NCI-H1105 (cell line): ENCODE data around the gene ONECUT3.

Experiments
- DNase-seq: peaks from one replicate; lab custom pipeline; 2025; lab: John Stamatoyannopoulos, UW

Gene ONECUT3

DNA sequence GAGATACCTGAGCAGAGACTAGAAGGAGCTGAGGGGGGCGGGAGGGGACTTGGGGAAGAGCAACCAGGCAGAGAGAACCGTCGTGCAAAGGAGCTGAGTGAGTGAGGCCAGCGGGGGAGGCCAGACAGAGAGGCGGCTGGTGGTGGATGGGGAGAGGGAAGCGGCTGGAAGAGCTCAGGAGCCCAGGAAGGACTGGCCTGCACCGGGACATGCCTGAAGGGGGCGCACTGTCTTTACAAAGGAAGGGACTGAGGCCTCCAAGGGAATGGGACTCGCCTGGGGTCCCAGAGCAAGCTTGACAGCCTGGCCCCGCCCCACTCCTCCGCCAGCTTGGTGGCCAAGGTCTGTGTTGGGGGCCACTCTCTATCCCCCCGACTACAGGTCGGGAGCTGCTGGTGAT lies 14.9 kb downstream of the ONECUT3 start:
- DNase-seq: no peak

DNA sequence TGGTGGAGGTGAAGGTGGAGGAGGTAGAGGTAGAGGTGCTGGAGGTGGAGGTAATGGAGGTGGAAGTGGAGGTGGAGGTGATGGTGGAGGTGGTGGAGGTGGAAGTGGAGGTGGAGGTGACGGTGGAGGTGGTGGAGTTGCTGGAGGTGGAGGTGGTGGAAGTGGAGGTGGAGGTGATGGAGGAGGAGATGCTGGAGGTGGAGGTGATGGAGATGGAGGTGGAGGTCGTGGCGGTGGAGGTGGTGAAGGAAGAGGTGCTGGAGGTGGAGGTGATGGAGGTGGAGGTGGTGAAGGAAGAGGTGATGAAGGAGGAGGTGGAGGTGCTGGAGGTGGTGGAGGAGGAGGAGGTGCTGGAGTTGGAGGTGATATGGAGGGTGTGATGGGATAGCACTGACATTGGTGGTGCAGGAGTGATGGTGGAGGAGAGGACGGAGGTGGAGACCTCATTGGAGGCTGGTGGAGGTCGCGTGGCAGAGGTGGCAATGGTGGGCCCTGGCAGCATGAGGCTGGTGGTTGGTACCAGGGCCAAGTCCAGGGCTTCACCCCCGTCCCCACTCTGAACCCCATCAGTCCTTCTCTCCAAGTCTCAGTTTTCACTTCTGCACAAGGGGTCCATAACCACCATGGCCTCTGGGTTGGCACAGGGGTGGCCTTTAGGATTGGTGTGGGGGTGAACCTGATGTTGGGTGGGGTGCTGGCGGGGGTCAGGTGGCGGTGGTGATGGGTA lies 15.8 kb downstream of the ONECUT3 start:
- DNase-seq: no peak

DNA sequence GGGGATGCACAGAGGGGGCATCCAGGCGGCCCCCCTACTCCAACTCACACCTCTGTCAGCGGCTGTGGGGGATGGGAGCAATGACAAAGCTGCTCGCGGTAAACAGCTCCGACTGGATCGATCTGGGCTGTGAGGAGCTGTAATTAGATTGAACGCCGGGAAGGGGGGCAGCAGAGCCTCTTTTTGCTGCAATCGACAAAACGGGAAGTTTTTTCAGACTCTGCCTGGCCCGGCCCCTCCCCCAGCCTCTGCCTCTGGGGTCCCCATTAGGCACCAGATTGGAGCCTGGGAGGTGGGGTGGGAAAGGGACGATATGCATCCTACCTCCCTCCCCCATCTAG lies 16.3 kb downstream of the ONECUT3 start:
- DNase-seq: no peak

DNA sequence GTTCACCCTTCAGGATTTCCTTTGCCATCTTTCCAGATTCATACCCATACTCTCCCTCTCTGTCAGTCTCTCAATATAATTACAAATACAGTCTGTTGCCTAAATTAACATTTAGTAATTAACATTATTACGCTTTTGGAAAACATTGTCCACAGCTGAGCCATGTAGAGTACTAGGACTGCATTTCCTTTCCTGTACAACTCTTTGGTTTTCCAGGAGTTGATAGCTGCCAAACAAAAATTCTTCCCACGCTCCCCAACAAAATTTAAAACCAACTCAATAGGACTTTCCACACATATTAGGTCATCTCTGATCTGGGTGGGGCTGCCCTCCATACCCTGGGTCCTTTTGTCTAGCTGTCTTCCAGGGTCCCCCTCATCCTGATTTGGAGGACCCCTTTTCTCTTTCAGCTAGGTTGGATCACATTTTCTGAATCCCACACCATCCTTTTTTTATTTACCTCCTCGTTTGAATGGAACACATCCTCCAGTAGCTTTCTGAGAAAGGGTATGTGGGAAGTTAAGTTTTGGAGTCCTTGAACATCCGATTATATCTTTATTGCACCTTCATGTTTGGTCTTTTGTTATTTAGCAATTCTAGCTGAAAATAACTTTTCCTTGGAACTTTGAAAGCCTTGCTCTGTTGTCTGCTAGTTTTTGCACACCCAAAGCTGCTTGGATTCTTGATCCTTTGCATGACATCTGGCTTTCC lies 17.7 kb downstream of the ONECUT3 start:
- no peak for DNase-seq

DNA sequence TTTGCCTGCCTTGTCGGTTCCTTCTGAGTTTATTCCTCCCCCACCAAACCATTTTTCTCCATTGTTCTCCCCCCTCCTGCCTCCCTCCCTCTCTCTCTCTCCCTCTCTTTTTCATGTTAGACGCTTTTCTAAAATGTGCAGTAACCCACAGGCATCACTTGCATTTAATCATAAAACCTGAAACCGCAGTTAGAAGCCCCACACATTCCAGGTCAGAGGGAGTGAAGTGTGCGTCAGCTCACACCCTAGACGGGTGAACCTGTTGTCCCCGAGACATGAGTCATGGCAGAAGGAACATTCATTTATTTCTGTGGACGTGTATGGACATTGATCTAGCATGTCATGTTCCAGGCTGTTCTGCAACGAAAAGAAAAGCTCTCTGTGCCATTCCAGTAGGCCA lies 19.9 kb downstream of the ONECUT3 start:
- DNase-seq: no peak

DNA sequence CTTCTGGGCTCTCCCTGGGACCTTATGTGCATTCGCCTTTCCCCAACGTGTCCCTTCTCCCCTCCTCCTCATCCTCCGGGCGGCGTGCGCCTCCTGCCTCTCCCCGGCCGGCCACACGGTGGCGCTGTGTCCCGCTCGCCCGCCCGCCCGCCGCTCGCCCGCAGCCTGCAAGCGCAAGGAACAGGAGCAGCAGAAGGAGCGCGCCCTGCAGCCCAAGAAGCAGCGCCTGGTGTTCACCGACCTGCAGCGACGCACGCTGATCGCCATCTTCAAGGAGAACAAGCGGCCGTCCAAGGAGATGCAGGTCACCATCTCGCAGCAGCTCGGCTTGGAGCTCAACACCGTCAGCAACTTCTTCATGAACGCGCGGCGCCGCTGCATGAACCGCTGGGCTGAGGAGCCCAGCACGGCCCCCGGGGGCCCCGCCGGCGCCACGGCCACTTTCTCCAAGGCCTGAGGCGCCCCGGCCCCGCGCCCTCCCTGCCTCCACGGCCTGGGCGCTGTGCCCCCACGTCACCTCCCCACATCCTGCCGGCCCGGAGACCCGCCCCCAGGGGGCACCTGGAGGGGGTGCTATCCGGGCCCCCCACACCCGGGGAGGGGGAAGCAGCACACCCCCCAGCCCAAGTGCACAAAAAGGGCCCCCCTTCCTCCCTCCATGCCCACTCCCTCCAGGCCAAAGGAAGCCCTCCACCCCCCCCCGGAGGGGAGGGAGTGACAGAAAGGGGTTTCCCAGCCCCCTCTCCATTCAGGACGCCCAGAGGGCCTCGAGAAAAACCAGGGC lies 21.9 kb downstream of the ONECUT3 start:
- no peak for DNase-seq

DNA sequence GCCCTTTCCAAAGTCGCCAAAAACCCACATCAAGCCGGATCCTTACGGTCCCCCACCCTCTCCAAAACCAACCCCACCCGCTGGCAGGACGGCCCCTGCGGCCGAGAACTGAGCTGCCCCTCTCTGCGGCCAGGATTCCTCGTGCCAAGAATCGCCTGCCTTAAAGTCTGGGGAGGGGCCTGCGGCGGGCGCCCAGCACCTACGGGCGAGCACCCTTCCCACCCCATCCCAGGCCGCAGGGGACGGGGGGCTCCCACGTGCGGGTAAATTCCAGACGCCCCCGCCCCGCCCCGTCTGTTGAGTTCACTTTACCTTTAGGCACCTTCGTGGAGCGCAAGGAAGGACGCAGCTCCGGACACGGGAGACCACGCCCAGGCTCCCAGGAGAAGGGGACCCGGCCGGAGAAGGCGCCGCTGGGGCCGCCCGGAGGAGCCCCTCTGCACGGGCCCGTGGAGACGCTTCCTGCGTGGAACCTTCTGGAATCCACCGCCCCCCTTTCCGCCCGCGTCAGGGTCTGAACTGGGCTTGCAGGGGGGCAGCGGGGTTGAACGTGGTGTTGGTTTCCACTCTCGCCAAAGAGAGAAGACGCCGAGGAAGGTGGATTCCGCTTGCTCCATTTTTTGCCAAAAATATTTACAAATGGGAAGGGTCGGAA lies 22.8 kb downstream of the ONECUT3 start:
- DNase-seq: no peak

DNA sequence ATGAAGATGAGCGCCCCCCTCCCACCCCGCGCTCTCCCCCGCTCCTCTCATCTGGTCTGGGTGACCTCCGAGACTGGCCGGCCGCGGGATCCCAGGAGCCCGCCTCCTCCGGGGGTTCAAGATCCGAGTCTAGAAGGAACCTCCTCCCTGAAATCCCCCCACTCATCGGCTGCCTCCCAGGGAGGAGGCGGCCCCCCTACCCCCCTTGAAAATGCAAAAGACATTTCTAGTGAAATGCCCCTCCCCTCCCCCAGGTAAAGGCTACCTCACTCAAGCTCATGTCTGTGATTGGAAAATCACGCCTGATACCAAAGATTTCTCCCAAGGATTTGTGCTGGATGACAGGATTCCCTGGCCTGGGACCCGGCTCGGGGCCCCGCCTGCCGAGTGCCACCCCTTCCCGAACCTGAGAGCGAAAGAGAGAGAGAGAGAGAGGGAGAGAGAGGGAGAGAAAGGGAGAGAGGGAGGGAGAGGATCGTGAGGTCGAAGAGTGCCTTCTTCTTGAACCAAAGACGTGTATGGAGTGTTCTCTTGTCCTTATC lies 23.4 kb downstream of the ONECUT3 start:
- DNase-seq: no peak

DNA sequence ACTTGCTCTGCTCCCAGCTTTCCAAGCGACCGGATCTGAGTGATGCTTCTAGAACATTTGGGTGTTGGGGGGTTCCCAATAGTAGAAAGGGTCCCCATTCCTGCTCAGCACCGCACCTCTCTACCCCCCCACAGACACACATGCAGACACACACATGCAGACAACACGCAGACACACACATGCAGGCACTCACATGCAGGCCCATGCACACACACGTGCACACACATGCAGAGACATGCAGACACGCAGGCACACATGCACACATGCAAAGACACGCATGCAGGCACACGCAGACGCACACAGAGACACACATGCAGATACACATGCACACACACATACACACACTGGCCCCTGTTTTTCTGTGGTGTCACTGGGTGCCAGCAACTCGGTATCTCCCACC lies 23.8 kb downstream of the ONECUT3 start:
- no peak for DNase-seq

DNA sequence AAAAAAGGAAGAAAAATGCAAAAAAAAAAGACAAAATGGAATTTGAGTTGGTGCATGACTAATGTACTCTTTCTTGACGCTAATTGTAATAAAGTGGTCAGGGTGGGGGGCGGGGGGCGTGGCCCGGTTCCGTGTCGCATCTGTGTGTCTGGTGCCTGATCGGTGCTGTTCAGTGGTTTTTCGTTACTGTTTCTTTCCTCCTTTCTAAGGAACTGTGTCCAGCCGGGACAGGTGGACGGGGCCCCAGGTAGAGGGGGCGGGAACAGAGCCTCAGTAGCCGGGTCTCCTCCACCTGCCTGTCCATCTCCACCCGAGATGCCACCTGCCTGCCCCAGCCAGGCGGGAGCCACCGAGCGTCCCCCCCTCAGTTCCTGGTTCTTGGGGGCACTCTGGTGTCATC lies 26.3 kb downstream of the ONECUT3 start:
- no peak for DNase-seq

DNA sequence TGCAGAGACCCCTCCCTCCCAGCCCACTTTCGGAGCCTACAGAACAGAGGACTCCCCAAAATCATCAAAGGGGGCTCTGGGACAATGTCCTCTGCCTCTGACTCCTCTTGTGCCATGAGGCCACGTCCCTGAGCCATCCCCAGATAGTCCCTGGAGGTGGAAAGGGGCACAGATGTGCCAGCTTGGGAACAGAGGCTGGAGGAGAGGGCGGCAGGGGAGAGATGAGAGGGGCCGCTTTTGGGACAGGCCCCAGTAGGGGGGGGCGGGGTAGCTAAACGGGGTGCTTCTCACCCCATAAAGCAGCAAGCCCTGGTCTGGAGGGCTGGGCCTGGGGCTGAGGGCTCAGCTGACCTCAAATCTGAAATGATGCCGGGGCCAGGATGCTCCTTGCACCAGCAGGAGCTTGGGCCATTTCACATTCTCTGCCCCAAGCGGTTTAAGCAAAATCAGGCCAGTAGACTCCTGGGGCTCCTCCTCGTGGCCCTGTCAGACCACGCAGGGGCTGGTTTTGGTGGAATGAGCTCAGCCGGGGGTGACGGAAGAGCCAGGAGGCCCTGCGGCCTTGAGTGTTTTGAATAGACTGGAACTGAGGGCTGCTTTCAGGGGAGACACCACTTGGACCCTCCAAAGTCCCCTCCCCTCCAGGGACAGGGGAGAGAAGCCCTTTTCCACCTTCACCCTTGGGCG lies 27.1 kb downstream of the ONECUT3 start:
- no peak for DNase-seq

DNA sequence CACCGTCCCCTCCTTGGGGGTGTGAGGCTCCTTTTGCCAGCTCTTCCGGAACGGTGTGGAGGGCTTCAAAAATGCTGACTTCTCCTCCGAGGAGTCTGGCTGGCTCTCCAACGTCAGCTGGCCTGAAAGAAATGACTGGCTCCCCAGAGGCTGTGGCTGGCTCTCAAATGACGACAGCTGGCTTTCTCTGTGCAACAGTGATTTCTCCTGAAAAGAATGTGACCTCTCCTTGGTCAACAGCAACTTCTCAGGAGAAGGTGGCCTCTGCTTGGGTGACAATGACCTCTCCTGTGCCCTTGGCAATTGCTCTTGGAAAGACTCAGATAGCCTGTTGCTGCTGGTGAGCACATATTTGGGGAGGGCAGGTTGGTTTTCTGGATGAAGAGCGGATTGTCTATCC lies 29.2 kb downstream of the ONECUT3 start:
- DNase-seq: no peak

DNA sequence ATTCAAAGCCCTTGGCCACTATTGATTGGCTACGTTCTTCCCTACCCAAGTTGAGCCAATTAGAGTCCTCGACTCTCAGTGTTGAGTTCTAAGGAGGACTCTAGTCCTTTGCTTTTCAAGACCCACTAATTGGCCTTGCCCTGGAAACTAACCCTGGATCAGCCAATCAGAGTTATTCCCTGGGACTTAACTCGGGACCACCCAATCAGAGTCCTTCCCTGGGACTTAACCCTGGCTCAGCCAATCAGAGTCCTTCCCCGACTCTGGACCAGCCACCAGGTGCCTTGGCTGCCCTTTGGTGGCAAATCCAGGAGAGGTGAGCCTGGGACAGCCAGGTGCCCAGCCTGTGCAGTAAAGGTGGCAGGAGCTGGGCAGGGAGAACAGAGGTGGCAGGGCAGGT lies 30.0 kb downstream of the ONECUT3 start:
- no peak for DNase-seq

DNA sequence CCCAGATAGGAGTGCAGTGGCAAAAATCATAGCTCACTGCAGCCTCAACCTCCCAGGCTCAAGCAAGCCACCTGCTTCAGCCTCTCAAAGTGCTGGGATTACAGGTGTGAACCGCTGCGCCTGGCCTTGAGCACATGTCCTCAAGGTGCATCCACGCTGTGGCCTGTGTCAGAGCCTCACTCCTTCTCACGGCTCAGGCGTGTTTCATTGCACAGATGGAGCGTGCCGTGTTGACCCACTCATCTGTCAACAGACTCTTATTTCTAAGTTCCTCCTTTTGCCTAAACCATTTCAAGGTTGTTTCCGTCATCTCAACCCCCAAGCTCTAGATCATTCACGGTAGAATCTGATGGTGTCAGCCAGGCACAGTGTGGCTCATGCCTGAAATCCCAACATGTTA lies 30.6 kb downstream of the ONECUT3 start:
- DNase-seq: no peak

DNA sequence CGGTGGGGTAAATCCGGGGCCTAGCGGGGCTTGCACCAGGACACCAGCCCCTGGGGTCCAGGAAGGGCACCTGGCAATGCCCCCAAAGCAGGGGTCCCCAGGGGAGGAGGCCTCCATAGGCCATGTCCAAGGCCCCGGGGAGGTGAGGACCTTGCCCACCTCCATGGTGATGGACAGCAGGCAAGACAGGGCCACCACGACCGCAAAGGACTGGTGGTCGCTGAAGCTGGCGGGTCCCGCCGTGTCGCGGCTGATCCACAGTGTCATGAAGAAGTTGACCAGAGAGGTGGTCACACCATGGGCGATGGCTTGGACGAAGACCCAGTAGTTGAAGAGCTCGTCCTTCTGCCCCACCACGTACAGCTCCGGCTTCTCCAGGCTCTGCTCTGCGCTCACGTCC lies 32.0 kb downstream of the ONECUT3 start:
- no peak for DNase-seq

DNA sequence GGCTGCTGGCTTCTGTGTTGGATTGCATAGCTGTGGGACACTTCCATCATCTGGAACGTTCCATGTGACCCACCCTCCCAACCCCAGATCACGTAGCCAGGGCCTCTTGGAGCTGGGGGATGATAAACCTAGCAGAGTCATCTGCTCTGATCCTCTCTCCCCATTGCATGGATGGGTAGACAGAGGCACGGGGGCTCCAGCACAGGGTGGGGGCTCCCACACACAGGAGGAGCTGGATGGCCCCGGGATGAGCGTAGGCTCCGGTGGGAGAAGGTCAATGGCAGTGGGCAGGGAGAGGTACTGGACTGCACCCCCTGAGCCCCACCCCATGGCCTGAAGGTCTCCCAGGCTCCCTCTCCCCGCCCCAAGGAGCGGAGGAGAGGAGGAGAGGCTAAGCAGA lies 33.4 kb downstream of the ONECUT3 start:
- DNase-seq: no peak

DNA sequence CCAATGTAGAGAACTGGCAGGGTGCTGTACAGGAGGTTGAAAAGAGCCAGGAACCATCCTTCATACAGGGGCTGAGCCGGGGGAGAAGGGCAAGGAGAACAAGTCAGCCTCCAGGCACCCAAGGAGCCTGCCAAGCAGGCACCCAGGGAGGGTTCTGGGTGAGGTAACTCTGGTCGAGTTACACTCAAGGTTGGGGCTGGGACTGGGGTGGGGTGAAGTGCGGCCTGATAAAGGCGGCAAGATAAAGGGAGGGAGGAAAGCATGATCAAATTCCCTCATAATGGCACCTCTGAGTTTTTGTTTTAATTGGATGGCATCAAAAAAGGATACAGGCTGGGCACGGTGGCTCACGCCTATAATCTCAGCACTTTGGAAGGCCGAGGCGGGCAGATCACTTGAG lies 33.8 kb downstream of the ONECUT3 start:
- DNase-seq: no peak

DNA sequence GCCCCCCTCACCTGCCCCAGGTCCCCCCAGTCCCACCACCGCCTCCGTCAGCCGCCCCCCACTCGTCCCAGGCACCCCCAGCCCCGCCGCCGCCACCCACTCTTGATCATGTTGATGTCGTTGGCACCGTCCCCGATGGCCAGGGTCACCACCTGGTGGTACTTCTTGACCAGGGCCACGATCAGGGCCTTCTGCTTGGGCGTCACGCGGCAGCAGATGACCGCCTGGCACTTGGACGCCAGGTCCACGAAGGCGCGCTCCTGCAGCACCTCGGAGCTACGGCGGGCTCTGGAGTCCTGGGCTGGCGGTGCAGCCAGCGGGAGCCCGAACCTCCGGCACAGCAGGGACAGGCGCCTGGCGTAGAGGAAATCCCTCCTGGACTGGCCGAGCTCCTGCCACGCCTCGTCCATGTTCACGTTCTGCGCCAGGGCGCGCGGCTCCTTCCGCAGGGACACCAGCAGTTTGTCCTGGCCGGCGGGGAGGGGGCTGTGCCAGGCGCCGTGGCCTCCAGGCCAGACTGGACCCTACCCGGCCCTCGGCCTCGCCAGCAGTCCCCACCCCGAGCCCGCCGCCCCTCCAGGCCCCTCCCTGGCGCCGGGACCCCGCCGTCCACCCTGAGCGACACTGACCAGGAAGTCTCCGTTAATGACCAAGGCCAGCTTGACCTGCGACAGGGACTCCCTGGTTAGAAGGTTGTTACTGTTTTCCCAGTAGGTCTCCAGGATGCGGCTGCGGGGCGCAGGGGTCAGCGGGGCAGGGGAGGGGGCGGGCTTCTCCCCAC lies 36.1 kb downstream of the ONECUT3 start:
- DNase-seq: no peak

DNA sequence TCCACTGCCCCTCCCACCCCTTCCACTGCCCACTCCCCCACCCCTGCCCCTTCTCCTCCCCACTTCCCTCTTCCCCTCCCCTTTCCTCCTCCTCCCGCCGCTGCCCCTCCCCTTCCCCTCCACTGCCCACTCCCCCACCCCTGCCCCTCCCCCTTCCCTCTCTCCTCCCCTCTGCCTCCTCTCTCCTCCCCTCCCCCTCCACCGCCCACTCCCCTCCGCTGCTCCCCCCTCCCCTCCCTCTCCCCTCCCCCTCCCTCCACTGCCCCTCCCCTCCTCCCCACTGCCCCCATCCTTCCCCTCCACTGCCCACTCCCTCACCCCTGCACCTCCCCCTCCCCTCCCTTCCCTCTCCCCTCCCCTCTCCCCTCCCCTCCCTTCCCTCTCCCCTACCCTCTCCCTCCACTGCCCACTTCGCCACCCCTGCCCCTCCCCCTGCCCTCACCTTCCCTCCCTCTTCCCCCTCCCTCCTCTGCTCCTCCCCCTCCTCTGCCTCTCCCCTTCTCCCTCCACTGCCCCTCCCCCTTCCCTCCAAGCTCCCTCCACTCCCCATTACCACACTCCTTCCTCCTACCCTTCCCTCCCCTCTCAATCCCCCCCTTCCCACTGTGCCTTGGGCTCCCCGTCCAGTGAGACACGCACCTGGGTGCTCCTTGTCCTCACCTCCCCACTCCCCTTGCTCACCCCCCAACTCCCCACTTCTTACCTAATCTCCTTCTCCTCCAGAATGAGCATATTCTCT lies 36.9 kb downstream of the ONECUT3 start:
- no peak for DNase-seq

DNA sequence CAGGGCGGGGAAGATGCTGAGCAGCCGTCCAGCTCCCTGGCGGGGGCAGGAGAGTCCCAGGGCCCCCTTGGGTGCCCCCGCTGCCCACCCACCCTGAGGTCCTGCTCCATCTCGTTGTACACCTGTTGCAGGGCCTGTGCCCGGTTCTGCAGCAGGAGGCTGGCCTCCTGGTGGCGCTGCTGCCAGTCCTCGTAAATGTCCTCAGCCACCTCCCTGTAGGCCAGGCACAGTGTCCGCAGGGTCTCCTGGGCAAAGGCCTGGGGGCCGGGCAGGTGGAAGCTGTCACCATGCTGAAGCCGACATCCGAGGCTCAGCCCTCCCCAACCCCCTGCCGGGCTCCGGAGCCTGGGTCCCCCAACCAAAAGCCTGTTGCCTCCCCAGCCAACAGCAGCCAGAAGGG lies 38.6 kb downstream of the ONECUT3 start:
- DNase-seq: no peak
